Breast epithelium (tissue), 4 donors: ENCODE results near the gene CFAP119. TPM values are rescaled to one million over a fixed set of nuclear protein-coding genes. Genes with fewer than 3 reads are reported as not detected.

ENCODE experiments used
- DNase-seq, 2 donors: peaks; one replicate each; pipeline ENCODE4 v3.0.0-alpha.2; 2019; ENCODE audit warnings: low spot score in 2 of 2
- H3K27ac ChIP-seq, 2 donors: fragments of 200-600 bp; sonication (generic) in 1 of 2; one replicate each; pipeline ENCODE4 v1.5.1; 2016 to 2019; ENCODE audit warnings: mild to moderate bottlenecking in 1 of 2
- H3K27me3 ChIP-seq, 2 donors: fragments of 200-600 bp; sonication (generic) in 1 of 2; one replicate each; pipeline versions ENCODE4 v1.5.1 to v1.6.0; 2017 to 2019; ENCODE audit warnings: control low read depth in 1 of 2, mild to moderate bottlenecking in 1 of 2
- H3K36me3 ChIP-seq: fragments of 200-600 bp; one replicate; pipeline ENCODE4 v1.5.1; 2019
- H3K4me1 ChIP-seq, 2 donors: fragments of 200-600 bp; sonication (generic); one replicate each; pipeline ENCODE4 v1.5.1; 2016 to 2019; ENCODE audit warnings: control low read depth in 1 of 2
- H3K4me3 ChIP-seq, 3 donors: fragments of 200-600 bp; sonication (generic); 1 replicate in 2 of 3; 2 replicates in 1 of 3; pipeline ENCODE4 v1.5.1; 2016 to 2019; ENCODE audit warnings: mild to moderate bottlenecking in 3 of 3, moderate library complexity in 2 of 3
- H3K9me3 ChIP-seq, 2 donors: fragments of 200-600 bp; sonication (generic) in 1 of 2; one replicate each; pipeline ENCODE4 v1.5.1; 2016 to 2019; ENCODE audit warnings: control low read depth in 1 of 2
- POLR2A ChIP-seq: fragments of 450-650 bp; IDR thresholded peaks from one replicate; pipeline ENCODE4 v1.6.1; 2016; ENCODE audit warnings: antibody characterized with exemption, mild to moderate bottlenecking, moderate library complexity
- POLR2AphosphoS5 ChIP-seq, 3 donors: sonication (generic); formaldehyde crosslinking; IDR thresholded peaks; one replicate each; pipeline ENCODE4 v1.6.1; 2017; ENCODE audit warnings: antibody characterized with exemption in 3 of 3
- intact Hi-C: fragments of 100-400 bp; cut with DNase I; formaldehyde crosslinking; loops from one replicate; pipeline ENCODE4 v1.15.1; 2023; ENCODE audit warnings: low total_unique reads
- total RNA-seq, 3 donors: library from RNA; depleted of rRNA; stranded (reverse); fragments of >200 nt; gene quantifications; one replicate each; pipeline ENCODE4 v1.1.0, GENCODE V29; 2016
- TF ChIP-seq, protein P1 (sequence below), 3 donors: fragments of 450-650 bp; IDR thresholded peaks; one replicate each; pipeline ENCODE4 v1.5.1; 2016 to 2017; ENCODE audit warnings: antibody characterized with exemption in 3 of 3, mild to moderate bottlenecking in 3 of 3, moderate library complexity in 3 of 3

CFAP119 gene
- total RNA-seq, 3 donors from 2014 or later = 1.4 to 17.1 (median 13.4) TPM

DNA sequence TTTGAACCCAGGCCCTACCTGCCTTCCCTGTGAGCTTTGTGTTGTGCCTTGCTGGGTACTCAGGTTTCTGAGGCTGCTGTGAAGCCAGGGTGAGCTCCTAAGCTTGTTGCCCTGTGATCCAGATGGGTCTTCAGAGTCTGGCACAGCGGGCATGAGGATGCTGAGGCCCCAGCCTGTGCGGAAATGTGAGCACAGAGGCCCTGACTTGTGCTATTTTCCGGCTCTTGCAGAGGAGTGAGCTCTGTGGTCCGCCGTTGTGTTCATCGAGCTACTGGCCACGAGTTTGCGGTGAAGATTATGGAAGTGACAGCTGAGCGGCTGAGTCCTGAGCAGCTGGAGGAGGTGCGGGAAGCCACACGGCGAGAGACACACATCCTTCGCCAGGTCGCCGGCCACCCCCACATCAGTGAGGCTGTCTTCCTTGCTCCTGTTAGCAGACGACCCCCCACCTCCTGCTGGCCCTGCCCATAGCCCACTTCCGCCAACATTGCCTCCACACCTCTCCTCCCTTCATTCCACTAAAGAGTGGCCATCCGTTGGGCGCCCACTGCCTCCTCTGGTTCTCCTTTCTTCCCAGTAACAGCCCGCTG is 10.9 kb downstream of the CFAP119 start:
- intact Hi-C loops = no loop called here
- Histone ChIP-seq H3K36me3 (peaks cover 2% of the 10 kb centered on the region), H3K27me3 (no peaks in the 10 kb centered on the region), H3K4me1 (peaks cover 0 to 5% of the 10 kb centered on the region in 2 donors), H3K27ac (no peak overlapping the region), H3K4me3 (no peak overlapping the region), H3K9me3 (no peaks in the 10 kb centered on the region)
- no peak for DNase-seq
- TF ChIP-seq POLR2AphosphoS5 (IDR thresholded peaks at IDR 0.05) = no peak

DNA sequence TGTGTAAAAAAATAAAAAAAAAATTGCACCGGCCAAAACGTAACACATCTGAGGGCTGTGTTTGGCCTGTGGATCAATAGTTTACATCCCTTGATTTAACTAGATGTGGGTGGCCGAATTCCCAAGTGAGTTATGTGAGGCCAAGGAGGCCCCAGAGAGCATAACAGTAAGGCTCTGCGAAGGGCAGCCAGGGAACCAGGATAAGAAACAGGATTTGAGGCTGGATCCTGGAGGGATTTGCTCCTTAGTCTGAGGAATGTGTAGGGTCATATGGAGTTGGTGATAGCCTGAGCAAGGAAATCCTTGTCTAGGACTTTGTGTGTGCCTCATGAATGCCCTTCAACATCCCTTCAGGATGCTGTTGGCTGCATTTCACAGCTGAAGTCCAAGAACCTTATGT is 11.7 kb downstream of the CFAP119 start:
- Histone ChIP-seq H3K9me3 (no peaks in the 10 kb centered on the region), H3K36me3 (no peaks in the 10 kb centered on the region), H3K4me1 (peaks cover 0 to 5% of the 10 kb centered on the region in 2 donors), H3K4me3 (no peak overlapping the region), H3K27me3 (no peaks in the 10 kb centered on the region), H3K27ac (no peak overlapping the region)
- DNase-seq = no peak
- no peak for TF ChIP-seq POLR2AphosphoS5 (IDR thresholded peaks at IDR 0.05)
- TF ChIP-seq, protein P1, sequence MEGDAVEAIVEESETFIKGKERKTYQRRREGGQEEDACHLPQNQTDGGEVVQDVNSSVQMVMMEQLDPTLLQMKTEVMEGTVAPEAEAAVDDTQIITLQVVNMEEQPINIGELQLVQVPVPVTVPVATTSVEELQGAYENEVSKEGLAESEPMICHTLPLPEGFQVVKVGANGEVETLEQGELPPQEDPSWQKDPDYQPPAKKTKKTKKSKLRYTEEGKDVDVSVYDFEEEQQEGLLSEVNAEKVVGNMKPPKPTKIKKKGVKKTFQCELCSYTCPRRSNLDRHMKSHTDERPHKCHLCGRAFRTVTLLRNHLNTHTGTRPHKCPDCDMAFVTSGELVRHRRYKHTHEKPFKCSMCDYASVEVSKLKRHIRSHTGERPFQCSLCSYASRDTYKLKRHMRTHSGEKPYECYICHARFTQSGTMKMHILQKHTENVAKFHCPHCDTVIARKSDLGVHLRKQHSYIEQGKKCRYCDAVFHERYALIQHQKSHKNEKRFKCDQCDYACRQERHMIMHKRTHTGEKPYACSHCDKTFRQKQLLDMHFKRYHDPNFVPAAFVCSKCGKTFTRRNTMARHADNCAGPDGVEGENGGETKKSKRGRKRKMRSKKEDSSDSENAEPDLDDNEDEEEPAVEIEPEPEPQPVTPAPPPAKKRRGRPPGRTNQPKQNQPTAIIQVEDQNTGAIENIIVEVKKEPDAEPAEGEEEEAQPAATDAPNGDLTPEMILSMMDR (IDR thresholded peaks at IDR 0.05) = no peak
- TF ChIP-seq POLR2A = no peak
- intact Hi-C loops = no loop called here

DNA sequence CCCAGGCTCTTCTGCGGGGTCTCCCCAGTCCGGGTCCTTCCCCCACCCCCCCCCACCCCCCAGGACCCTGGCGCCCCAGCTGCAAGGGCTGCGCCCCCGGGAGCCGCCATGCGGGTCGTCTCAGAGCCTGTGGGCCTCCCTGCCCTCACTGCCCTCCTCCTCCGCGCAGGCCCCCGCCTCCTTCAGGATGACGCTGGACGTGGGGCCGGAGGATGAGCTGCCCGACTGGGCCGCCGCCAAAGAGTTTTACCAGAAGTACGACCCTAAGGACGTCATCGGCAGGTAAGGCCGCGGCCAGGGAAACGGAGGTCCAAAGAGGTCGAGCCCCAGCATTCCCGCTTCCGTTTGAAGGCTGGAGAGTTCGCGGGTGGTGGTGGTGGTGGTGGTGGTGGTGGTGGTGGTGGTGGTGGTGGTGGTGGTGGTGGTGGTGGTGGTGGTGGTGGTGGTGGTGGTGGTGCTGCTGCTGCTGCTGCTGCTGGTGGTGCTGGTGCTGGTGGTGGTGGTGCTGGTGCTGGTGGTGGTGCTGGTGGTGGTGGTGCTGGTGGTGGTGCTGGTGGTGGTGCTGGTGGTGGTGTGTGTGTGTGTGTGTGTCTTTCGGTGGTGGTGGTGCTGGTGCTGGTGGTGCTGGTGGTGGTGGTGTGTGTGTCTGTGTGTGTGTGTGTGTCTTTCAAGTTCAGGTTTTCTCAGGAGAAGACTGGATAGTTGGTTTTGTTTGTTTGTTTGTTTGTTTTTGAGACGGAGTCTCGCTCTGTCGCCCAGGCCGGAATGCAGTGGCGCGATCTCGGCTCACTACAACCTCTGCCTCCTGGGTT is 13.0 kb downstream of the CFAP119 start:
- intact Hi-C loops = no loop called here
- H3K27me3 ChIP-seq = no peaks in the 10 kb centered on the region

DNA sequence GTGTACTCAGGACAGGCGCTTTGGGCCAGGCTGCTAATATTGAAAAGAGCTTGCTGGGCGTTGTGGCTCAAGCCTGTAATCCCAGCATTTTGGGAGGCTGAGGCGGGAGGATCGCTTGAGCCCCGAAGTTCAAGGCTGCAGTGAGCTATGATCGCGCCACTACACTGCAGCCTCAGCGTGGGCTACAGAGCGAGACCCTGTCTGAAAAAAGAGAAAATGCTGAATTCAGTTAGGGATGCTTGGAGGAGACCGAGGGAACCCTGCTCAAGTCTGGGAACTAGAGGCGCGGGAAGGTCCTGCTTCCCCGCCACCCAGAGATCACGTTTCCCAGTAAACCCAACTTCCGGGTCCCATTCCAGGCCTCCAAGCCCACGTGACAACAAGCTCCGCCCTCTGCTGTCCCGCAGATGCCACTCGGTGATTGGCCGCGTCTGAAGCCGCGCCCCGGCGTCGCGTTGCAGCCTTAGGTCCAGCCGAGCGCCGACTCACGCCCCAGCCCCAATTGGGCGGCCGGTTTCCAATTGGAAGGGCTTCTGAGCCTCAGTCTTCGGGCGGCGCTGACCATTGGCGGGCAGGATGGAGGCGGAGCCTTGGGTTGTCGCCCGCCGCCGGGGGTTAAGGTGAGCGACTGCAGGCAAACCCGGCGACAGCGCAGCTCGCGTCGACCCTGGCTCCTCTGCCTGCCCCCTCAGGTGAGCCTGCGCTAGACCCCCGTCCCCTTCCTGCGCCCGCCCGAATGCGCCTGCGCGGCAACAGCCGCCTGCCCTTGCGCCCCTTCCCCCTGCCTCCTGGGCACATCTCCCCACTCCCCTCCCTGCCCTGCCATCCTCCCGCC is 13.8 kb downstream of the CFAP119 start, which contains the start of gene PHKG2:
Gene PHKG2, plus strand, starts transcription at position 627 of the 835 bp plus-strand sequence. CDS start 396 bp downstream, outside the sequence.
- H3K27ac ChIP-seq = peak within 1 kb of the TSS; percentile 88 to 91
- H3K36me3 ChIP-seq = no peaks in the 10 kb centered on the region
- peaks cover 0 to 5% of the 10 kb centered on the region in 2 donors for H3K4me1 ChIP-seq
- H3K9me3 ChIP-seq = no peaks in the 10 kb centered on the region
- peak within 1 kb of the TSS; percentile 87 to 94 (median 89) for H3K4me3 ChIP-seq
- peak; percentile 45 for TF ChIP-seq POLR2A
- peak; percentile 65 to 82 (median 76) for TF ChIP-seq POLR2AphosphoS5 (IDR thresholded peaks at IDR 0.05)
- TF ChIP-seq, protein P1 (IDR thresholded peaks at IDR 0.05) = no peak
- intact Hi-C loops = no loop called here
- H3K27me3 ChIP-seq = no peaks in the 10 kb centered on the region
- DNase-seq = peak; percentile 100

More for the DNA sequence above, 13.0 kb downstream of the CFAP119 start:
- no peaks in the 10 kb centered on the region for H3K9me3 ChIP-seq
- H3K27ac ChIP-seq = peak overlapping the region; percentile 81 to 88
- TF ChIP-seq POLR2AphosphoS5 (IDR thresholded peaks at IDR 0.05) (no peak), POLR2A (no peak)
- TF ChIP-seq, protein P1 (IDR thresholded peaks at IDR 0.05) = no peak
- H3K36me3 ChIP-seq = no peaks in the 10 kb centered on the region
- peak overlapping the region; percentile 87 to 94 (median 89) for H3K4me3 ChIP-seq
- H3K4me1 ChIP-seq = peaks cover 0 to 5% of the 10 kb centered on the region in 2 donors
- no peak for DNase-seq

DNA sequence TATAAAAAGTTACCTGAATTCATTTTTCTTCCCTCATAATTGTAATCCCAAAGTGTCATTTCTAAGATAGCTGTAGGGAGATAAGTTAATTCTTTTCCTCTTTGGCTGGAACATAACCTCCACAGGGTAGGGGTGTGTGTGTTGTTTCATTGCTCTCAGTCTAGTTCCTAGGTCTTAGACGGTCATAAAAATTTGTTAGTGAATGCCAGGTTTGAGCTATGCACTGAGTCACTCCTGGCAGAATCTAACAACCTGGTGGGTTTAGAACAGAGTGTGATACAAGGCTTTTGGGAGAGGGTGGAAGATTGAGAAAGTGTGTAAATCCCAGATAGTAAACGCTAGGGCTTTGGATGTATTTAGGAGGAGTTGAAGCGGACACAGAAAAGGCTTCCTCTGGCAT is 14.5 kb downstream of the CFAP119 start:
- TF ChIP-seq, protein P1 (IDR thresholded peaks at IDR 0.05) = no peak
- TF ChIP-seq POLR2A = no peak
- TF ChIP-seq POLR2AphosphoS5 (IDR thresholded peaks at IDR 0.05) = no peak
- peaks cover 0 to 5% of the 10 kb centered on the region in 2 donors for H3K4me1 ChIP-seq
- intact Hi-C loops = no loop called here
- DNase-seq = no peak
- H3K27me3 ChIP-seq = no peaks in the 10 kb centered on the region
- H3K36me3 ChIP-seq = no peaks in the 10 kb centered on the region
- peak overlapping the region; percentile 87 to 94 (median 89) for H3K4me3 ChIP-seq
- H3K27ac ChIP-seq = peak overlapping the region; percentile 88 to 91
- no peaks in the 10 kb centered on the region for H3K9me3 ChIP-seq
